ENCODE results near the gene HIVEP2. TPM values are rescaled to one million over a fixed set of nuclear protein-coding genes. Genes with fewer than 3 reads are reported as not detected.

Gene HIVEP2
- total and polyA plus RNA-seq, 12 donors = 5.4 to 27.6 (median 16.4) TPM

GRCh38 chr6:142757852-142758628, 186.9 kb downstream of the HIVEP2 start:
- Histone ChIP-seq H3K4me3 (no peak overlapping the region), H3K4me1 (replicated peaks in 1 of 2) (no peaks in the 10 kb centered on the region), H3K9me3 (replicated peaks in 1 of 3) (no peaks in the 10 kb centered on the region), H3K27ac (no peak overlapping the region), H3K27me3 (no peaks in the 10 kb centered on the region), H3K36me3 (replicated peaks in 1 of 2) (peaks cover 0 to 24% of the 10 kb centered on the region in 2 donors)
- intact Hi-C loops (cut with DNase I) = no loop called here
- WGBS, 4 donors = 90 to 97% (median 94%) methylated on average over 4 of the region's 4 CpGs
- no peak for TF ChIP-seq CTCF (IDR thresholded peaks at IDR 0.05)
- TF ChIP-seq POLR2A (IDR thresholded peaks at IDR 0.05) = no peak
- no peak for DNase-seq

- no peaks in the 10 kb centered on the region for H3K9me3 ChIP-seq (replicated peaks in 1 of 3)
- H3K4me3 ChIP-seq = no peak overlapping the region
- H3K36me3 ChIP-seq (replicated peaks in 1 of 2) = peaks cover 0 to 29% of the 10 kb centered on the region in 2 donors
- WGBS, 4 donors = 81 to 85% (median 81%) methylated on average over 2 of the region's 2 CpGs
- intact Hi-C loops (cut with DNase I) = no loop called here
- TF ChIP-seq CTCF (IDR thresholded peaks at IDR 0.05) (no peak), POLR2A (IDR thresholded peaks at IDR 0.05) (no peak)
- no peaks in the 10 kb centered on the region for H3K27me3 ChIP-seq
- H3K27ac ChIP-seq = no peak overlapping the region
- no peaks in the 10 kb centered on the region for H3K4me1 ChIP-seq (replicated peaks in 1 of 2)
- DNase-seq = no peak
Observed at GRCh38 chr6:142756215-142756630, 188.8 kb downstream of the HIVEP2 start.

- H3K9me3 ChIP-seq (replicated peaks in 1 of 3) = no peaks in the 10 kb centered on the region
- H3K27me3 ChIP-seq = no peaks in the 10 kb centered on the region
- no peak for DNase-seq
- H3K27ac ChIP-seq = no peak overlapping the region
- no peaks in the 10 kb centered on the region for H3K4me1 ChIP-seq (replicated peaks in 1 of 2)
- H3K36me3 ChIP-seq (replicated peaks in 1 of 2) = peaks cover 0 to 9% of the 10 kb centered on the region in 2 donors
- intact Hi-C loops (cut with DNase I) = no loop called here
- TF ChIP-seq CTCF (IDR thresholded peaks at IDR 0.05) = no peak
- no peak for TF ChIP-seq POLR2A (IDR thresholded peaks at IDR 0.05)
- WGBS, 4 donors = 90 to 98% (median 96%) methylated on average over 12 of the region's 12 CpGs
- no peak overlapping the region for H3K4me3 ChIP-seq
Observed at GRCh38 chr6:142753196-142753595, 191.8 kb downstream of the HIVEP2 start.

GRCh38 chr6:142752348-142752747, 192.6 kb downstream of the HIVEP2 start:
- H3K27me3 ChIP-seq = no peaks in the 10 kb centered on the region
- WGBS, 4 donors = 96 to 98% (median 98%) methylated on average over 2 of the region's 2 CpGs
- intact Hi-C loops (cut with DNase I) = no loop called here
- H3K27ac ChIP-seq = no peak overlapping the region
- no peak overlapping the region for H3K4me3 ChIP-seq
- peaks cover 0 to 9% of the 10 kb centered on the region in 2 donors for H3K36me3 ChIP-seq (replicated peaks in 1 of 2)
- H3K9me3 ChIP-seq (replicated peaks in 1 of 3) = no peaks in the 10 kb centered on the region
- no peak for DNase-seq
- no peaks in the 10 kb centered on the region for H3K4me1 ChIP-seq (replicated peaks in 1 of 2)
- TF ChIP-seq CTCF (IDR thresholded peaks at IDR 0.05) (no peak), POLR2A (IDR thresholded peaks at IDR 0.05) (no peak)
